Ishikawa (cell line): ENCODE data around the gene SLC4A3.

Experiments
- CEBPB ChIP-seq: IDR thresholded peaks from 2 replicates; pipeline ENCODE4 v1.6.1; 2012
- CREB1 ChIP-seq: IDR thresholded peaks from 2 replicates; pipeline ENCODE4 v1.6.1; 2012; ENCODE audit warnings: low read depth
- EGR1 ChIP-seq: IDR thresholded peaks from 2 replicates; pipeline ENCODE4 v1.6.1; 2012
- EP300 ChIP-seq: IDR thresholded peaks from 2 replicates; pipeline ENCODE4 v1.6.1; 2012; ENCODE audit warnings: borderline replicate concordance
- FOXM1 ChIP-seq: IDR thresholded peaks from 2 replicates; pipeline ENCODE4 v1.6.1; 2012; ENCODE audit warnings: low read depth, borderline replicate concordance
- NFIC ChIP-seq: IDR thresholded peaks from 2 replicates; pipeline ENCODE4 v1.6.1; 2012
- RAD21 ChIP-seq: IDR thresholded peaks from 2 replicates; pipeline ENCODE4 v1.6.1; 2012; ENCODE audit warnings: low read depth
- TAF1 ChIP-seq: IDR thresholded peaks from 2 replicates; pipeline ENCODE4 v1.6.1; 2012; ENCODE audit warnings: low read depth, mild to moderate bottlenecking
- TCF12 ChIP-seq: IDR thresholded peaks from 2 replicates; pipeline ENCODE4 v1.6.1; 2012; ENCODE audit warnings: low read depth
- TEAD4 ChIP-seq: IDR thresholded peaks from 2 replicates; pipeline ENCODE4 v1.6.1; 2012
- YY1 ChIP-seq: IDR thresholded peaks from 2 replicates; pipeline ENCODE4 v1.6.1; 2012; ENCODE audit warnings: low read depth
- ZBTB7A ChIP-seq: IDR thresholded peaks from 2 replicates; pipeline ENCODE4 v1.6.1; 2012; ENCODE audit warnings: low read depth
- TF ChIP-seq, protein P1 (sequence below): IDR thresholded peaks from 2 replicates; pipeline ENCODE4 v1.6.1; 2012; ENCODE audit warnings: low read depth, mild to moderate bottlenecking
- TF ChIP-seq, protein P2 (sequence below): IDR thresholded peaks from 2 replicates; pipeline ENCODE4 v1.6.1; 2012
- TF ChIP-seq, protein P3 (sequence below): IDR thresholded peaks from 2 replicates; pipeline ENCODE4 v1.6.1; 2012

SLC4A3 gene

DNA sequence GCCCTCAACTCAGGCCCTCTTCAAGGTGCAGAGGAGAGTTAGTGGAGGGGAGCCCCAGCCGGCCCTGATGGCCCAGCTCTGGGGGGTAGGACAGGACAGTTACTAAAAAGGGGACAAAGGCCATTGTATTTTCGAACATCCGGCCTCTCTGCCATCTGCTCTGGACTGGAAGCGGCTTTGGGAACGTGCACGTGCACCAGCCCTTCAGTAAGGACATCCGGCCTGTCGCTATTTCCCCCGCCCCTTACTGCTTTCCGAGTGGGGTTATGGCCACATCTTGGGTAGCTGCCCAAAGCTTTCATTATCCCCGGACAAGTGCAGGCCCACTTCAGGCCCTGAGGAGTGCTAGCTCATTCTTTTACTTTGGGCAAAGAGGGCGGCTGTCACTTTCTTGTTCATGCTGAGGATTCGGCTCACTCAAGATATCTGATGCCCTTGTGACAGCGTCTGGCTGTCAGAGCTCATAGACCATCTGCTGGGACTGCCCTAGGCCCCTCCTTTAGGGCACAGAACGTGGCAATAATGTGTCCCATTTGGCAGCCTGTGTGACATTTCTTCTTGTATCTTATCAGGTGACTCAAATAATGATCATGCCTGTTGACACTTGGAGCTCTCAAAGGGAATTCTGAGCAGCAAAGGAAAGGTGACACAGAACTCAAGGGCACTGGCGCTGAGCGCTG is 17.5 kb downstream of the SLC4A3 start:
- TF ChIP-seq CREB1 (no peak), TCF12 (no peak), FOXM1 (no peak), EGR1 (no peak), CEBPB (no peak), EP300 (no peak)
- TF ChIP-seq, protein P1, sequence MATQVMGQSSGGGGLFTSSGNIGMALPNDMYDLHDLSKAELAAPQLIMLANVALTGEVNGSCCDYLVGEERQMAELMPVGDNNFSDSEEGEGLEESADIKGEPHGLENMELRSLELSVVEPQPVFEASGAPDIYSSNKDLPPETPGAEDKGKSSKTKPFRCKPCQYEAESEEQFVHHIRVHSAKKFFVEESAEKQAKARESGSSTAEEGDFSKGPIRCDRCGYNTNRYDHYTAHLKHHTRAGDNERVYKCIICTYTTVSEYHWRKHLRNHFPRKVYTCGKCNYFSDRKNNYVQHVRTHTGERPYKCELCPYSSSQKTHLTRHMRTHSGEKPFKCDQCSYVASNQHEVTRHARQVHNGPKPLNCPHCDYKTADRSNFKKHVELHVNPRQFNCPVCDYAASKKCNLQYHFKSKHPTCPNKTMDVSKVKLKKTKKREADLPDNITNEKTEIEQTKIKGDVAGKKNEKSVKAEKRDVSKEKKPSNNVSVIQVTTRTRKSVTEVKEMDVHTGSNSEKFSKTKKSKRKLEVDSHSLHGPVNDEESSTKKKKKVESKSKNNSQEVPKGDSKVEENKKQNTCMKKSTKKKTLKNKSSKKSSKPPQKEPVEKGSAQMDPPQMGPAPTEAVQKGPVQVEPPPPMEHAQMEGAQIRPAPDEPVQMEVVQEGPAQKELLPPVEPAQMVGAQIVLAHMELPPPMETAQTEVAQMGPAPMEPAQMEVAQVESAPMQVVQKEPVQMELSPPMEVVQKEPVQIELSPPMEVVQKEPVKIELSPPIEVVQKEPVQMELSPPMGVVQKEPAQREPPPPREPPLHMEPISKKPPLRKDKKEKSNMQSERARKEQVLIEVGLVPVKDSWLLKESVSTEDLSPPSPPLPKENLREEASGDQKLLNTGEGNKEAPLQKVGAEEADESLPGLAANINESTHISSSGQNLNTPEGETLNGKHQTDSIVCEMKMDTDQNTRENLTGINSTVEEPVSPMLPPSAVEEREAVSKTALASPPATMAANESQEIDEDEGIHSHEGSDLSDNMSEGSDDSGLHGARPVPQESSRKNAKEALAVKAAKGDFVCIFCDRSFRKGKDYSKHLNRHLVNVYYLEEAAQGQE: no peak
- TF ChIP-seq, protein P2, sequence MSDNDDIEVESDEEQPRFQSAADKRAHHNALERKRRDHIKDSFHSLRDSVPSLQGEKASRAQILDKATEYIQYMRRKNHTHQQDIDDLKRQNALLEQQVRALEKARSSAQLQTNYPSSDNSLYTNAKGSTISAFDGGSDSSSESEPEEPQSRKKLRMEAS: no peak
- TF ChIP-seq, protein P3, sequence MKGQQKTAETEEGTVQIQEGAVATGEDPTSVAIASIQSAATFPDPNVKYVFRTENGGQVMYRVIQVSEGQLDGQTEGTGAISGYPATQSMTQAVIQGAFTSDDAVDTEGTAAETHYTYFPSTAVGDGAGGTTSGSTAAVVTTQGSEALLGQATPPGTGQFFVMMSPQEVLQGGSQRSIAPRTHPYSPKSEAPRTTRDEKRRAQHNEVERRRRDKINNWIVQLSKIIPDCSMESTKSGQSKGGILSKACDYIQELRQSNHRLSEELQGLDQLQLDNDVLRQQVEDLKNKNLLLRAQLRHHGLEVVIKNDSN: no peak

DNA sequence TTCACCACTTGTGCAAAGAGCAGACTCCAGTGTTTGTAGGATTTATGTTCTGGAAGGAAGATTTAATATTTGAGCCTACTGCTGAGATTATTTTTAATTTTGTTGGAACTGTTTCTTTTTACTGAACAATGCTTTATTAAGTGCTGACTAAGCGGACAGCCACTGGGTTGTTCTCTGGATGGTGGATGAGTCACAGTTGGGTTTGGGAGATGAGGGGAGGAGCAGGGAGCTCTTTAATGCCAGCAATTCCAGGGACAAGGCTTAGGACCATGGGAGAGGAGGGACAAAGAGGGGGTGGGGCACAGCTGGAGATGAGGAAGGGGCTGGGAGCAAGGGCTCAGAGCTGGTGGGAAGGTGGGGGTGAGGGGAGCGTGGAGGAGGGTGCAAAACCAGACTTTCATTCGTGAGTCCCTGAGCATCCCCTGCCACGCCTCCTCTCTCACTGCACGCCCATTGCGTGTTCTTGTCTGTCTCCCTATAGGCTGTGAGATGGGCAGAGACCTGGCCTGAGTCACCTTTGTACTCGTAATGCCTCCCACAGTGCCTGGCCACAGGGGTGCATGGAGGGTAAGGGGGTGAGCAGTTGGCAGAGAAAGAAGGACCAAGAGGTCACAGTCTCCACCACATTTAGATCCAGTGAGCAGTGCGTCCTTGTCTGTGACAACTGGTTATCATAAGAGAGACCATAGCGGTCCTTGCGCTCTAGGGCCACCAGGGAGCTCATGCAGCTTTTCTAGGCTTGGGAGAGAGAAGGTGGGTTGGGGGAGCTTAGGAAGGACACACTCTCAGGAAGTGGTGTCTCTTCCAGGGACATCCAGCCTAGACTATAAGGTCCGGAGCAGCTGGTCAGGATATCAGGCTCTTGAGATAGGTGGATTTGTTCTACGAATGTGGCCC is 18.4 kb downstream of the SLC4A3 start:
- TF ChIP-seq TCF12: no peak
- no peak for TF ChIP-seq RAD21
- TF ChIP-seq, protein P3: no peak
- TF ChIP-seq CREB1: no peak
- TF ChIP-seq, protein P1: no peak
- TF ChIP-seq YY1: no peak
- no peak for TF ChIP-seq NFIC
- no peak for TF ChIP-seq TEAD4
- TF ChIP-seq ZBTB7A: no peak
- no peak for TF ChIP-seq CEBPB
- TF ChIP-seq, protein P2: no peak
- TF ChIP-seq FOXM1: no peak
- no peak for TF ChIP-seq EGR1
- no peak for TF ChIP-seq EP300
- TF ChIP-seq TAF1: no peak

DNA sequence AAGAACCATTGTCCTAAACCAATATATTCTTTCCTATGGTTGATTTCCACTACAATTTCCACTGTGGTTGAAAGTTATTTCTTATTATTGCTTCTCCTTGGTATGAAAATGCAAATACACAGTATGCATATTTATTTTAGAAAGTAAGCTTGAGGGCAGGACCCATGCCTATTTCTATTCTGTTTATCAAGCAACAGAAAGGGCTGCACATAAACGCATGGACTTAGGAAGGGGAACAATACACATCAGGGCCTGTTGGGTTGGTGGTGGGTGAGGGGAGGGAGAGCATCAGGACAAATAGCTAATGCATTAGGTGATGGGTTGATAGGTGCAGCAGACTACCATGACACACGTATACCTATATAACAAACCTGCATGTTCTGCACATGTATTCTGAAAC is 20.7 kb downstream of the SLC4A3 start:
- TF ChIP-seq TCF12 (no peak), NFIC (no peak), RAD21 (no peak), FOXM1 (no peak)
- TF ChIP-seq, protein P2: no peak

DNA sequence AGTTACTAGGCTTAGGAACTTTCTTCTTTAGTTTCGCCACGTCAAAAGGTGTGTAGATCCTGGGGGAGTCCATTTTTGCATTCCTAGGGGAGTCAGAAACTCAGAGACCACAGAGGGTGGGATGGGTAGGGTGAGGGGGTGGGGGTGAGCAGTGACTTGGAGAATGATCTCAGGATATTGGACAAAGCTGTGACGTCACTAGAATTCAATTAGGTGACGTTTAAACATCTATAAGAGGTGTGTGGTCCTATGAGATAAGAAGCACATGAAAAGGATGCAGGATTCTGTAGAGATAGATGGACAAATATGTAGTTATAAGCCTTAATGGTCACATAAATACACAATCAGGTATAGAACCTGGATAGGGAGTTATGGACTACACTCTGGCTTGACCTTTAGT is 21.5 kb downstream of the SLC4A3 start:
- no peak for TF ChIP-seq CEBPB
- TF ChIP-seq, protein P2: no peak
- no peak for TF ChIP-seq ZBTB7A
- TF ChIP-seq TCF12: no peak
- TF ChIP-seq, protein P3: no peak
- TF ChIP-seq EGR1: no peak
- TF ChIP-seq, protein P1: no peak
- TF ChIP-seq CREB1: no peak
